ENCODE data around the gene CNDP2. TPM values are rescaled to one million over a fixed set of nuclear protein-coding genes. Genes with fewer than 3 reads are reported as not detected.

The CNDP2 gene
- total and polyA plus RNA-seq, 2 of the 13 experiments (the other 11 are each of a cell fraction or from before 2014, with no cell fraction given), result 64.7 to 80.8 TPM

- TF ChIP-seq ZMAT5 (CRISPR knock-in tag; IDR thresholded peaks at IDR 0.05; ENCODE audit: borderline replicate concordance, low read depth) (no peak), MAF1 (CRISPR knock-in tag; IDR thresholded peaks at IDR 0.05; ENCODE audit: borderline replicate concordance) (no peak), ZNF121 (CRISPR knock-in tag; IDR thresholded peaks at IDR 0.05) (0 out of 2 replicates have a peak, but pooled peaks have one; percentile 49), ZBTB34 (CRISPR knock-in tag; IDR thresholded peaks at IDR 0.05) (no peak), SMC3 (IDR thresholded peaks at IDR 0.05; ENCODE audit: low read length) (no peak), KLF12 (CRISPR knock-in tag; IDR thresholded peaks at IDR 0.05; ENCODE audit: borderline replicate concordance) (no peak)
Observed at GRCh38 chr18:74520096-74520833, 24.1 kb downstream of the CNDP2 start (continued).

- no peaks in the 10 kb centered on the region for H3K9me3 ChIP-seq (ENCODE audit: low read length)
- no peaks in the 10 kb centered on the region for H4K20me1 ChIP-seq (ENCODE audit: insufficient read depth, low read length)
- in situ Hi-C loops (cut with HindIII; ENCODE audit: extremely low pct_ligation_motif_present, low pct_unique_long_range_greater_than_20kb) (no loop called here), intact Hi-C loops (cut with micrococcal nuclease; ENCODE audit: unreplicated experiment) (no loop called here)
- no peak overlapping the region for H3K4me2 ChIP-seq (ENCODE audit: low read depth, low read length)
- no peaks in the 10 kb centered on the region for H3K79me2 ChIP-seq (ENCODE audit: insufficient read depth, low read length)
- ATAC-seq, result no peak
- peaks cover 12 to 48% of the 10 kb centered on the region in 2 experiments for H3K36me3 ChIP-seq (replicated peaks in 1 of 2; ENCODE audit: control insufficient read depth in 1 of 2, insufficient read depth in 2 of 2, low read length in 2 of 2)
- CTCF ChIA-PET (ENCODE audit: low intra/inter-chr PET ratio, low total read pairs), result no interaction called here
- POLR2A ChIA-PET, result interaction anchor here (5.0 kb wide), 1 partner anchor 21 kb away, joined by 13 read pairs; no protein-coding TSS in a partner anchor
- no peak overlapping the region for H3K4me3 ChIP-seq (replicated peaks in 1 of 3; ENCODE audit: insufficient read depth in 1 of 3, low read depth in 2 of 3, low read length in 3 of 3)
- no peaks in the 10 kb centered on the region for H3K27me3 ChIP-seq (ENCODE audit: control insufficient read depth in 1 of 2, insufficient read depth in 2 of 2, low read length in 2 of 2)
- no peak overlapping the region for H3K9ac ChIP-seq (ENCODE audit: insufficient read depth, low read depth, low read length)
- FAIRE-seq, result no peak
- no peak overlapping the region for H3K27ac ChIP-seq (ENCODE audit: extremely low read length, insufficient read depth, low read length)
- H3K4me1 ChIP-seq (ENCODE audit: insufficient read depth, low read length), result peaks cover 7% of the 10 kb centered on the region; the same call in 1 of the 2 replicates
- BruUV-seq (replicated peaks), result no TSS peak
- DNase-seq (ENCODE audit: low spot score), result no peak
- H2AFZ ChIP-seq (ENCODE audit: low read length), result no peak overlapping the region
- 98% methylated on average over 15 of the region's 15 CpGs for WGBS (ENCODE audit: low lambda C conversion rate)
- TF ChIP-seq RBM22 (optimal IDR thresholded peaks at IDR 0.05; ENCODE audit: low read length) (peak; percentile 44), ZXDC (CRISPR knock-in tag; IDR thresholded peaks at IDR 0.05) (no peak), AGO2 (optimal IDR thresholded peaks at IDR 0.05; ENCODE audit: low read depth, low read length) (peak; percentile 35), SMYD3 (CRISPR knock-in tag; IDR thresholded peaks at IDR 0.05) (no peak)
- TF ChIP-seq, protein P1, sequence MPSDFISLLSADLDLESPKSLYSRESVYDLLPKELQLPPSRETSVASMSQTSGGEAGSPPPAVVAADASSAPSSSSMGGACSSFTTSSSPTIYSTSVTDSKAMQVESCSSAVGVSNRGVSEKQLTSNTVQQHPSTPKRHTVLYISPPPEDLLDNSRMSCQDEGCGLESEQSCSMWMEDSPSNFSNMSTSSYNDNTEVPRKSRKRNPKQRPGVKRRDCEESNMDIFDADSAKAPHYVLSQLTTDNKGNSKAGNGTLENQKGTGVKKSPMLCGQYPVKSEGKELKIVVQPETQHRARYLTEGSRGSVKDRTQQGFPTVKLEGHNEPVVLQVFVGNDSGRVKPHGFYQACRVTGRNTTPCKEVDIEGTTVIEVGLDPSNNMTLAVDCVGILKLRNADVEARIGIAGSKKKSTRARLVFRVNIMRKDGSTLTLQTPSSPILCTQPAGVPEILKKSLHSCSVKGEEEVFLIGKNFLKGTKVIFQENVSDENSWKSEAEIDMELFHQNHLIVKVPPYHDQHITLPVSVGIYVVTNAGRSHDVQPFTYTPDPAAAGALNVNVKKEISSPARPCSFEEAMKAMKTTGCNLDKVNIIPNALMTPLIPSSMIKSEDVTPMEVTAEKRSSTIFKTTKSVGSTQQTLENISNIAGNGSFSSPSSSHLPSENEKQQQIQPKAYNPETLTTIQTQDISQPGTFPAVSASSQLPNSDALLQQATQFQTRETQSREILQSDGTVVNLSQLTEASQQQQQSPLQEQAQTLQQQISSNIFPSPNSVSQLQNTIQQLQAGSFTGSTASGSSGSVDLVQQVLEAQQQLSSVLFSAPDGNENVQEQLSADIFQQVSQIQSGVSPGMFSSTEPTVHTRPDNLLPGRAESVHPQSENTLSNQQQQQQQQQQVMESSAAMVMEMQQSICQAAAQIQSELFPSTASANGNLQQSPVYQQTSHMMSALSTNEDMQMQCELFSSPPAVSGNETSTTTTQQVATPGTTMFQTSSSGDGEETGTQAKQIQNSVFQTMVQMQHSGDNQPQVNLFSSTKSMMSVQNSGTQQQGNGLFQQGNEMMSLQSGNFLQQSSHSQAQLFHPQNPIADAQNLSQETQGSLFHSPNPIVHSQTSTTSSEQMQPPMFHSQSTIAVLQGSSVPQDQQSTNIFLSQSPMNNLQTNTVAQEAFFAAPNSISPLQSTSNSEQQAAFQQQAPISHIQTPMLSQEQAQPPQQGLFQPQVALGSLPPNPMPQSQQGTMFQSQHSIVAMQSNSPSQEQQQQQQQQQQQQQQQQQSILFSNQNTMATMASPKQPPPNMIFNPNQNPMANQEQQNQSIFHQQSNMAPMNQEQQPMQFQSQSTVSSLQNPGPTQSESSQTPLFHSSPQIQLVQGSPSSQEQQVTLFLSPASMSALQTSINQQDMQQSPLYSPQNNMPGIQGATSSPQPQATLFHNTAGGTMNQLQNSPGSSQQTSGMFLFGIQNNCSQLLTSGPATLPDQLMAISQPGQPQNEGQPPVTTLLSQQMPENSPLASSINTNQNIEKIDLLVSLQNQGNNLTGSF (CRISPR knock-in tag; IDR thresholded peaks at IDR 0.05), result no peak
Observed at GRCh38 chr18:74521068-74521725, 25.0 kb downstream of the CNDP2 start.

All from HepG2 (cell line).